CD4-positive, alpha-beta T cell treated with Interleukin-21 for 1 hour (primary cell): Measurements from ENCODE around the gene GNB3.

Experiments
- DNase-seq: peaks from one replicate; pipeline ENCODE4 v3.0.0-alpha.2; 2020

Gene GNB3

GRCh38 chr12:6839482-6840201 is 1.1 kb upstream of the GNB3 start:
- DNase-seq, result no peak

- DNase-seq, result no peak
These were observed 395 bp upstream of the GNB3 start for GRCh38 chr12:6840330-6840729.

DNA sequence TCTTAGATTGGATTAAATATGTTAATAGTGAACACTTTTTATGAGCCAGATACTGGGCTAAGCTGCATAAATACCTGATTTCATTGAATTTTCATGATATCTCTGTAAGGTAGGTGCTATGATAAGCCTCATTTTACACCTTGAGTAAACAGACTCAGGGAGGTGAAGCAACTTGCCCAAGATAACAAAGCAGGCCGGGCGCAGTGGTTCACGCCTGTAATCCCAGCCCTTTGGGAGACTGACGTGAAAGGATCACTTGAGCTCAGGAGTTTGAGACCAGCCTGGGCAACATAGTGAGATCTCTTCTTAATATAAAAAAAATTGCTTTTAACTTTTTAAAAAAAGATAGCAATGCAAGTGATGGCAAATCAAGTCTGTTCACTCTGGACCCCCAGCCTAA is 1.4 kb downstream of the GNB3 start:
- no peak for DNase-seq

DNA sequence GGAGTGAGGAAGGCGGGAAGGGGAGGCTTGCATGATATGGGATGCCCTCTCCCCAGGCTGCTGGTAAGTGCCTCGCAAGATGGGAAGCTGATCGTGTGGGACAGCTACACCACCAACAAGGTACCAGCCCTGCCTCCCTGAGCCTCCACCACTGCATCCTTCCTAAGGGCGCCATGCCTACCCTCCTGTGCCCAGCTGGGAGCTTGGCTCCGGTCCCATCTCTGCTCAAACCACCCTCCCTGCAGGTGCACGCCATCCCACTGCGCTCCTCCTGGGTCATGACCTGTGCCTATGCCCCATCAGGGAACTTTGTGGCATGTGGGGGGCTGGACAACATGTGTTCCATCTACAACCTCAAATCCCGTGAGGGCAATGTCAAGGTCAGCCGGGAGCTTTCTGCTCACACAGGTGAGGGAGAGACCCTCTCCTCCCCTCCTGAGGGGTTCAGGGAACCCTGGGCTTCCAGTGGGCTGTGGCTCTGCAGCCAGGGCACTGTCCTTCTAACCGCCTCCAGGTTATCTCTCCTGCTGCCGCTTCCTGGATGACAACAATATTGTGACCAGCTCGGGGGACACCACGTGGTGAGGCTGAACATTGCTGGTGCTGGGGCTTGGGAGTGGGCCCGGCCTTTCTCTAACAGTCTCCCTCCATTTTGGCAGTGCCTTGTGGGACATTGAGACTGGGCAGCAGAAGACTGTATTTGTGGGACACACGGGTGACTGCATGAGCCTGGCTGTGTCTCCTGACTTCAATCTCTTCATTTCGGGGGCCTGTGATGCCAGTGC is 2.6 kb downstream of the GNB3 start:
- DNase-seq, result no peak

GRCh38 chr12:6845395-6845794 is 4.7 kb downstream of the GNB3 start:
- DNase-seq, result no peak

- no peak for DNase-seq
These were observed 5.7 kb downstream of the GNB3 start for GRCh38 chr12:6846316-6846869.

GRCh38 chr12:6847676-6848075 is 7.0 kb downstream of the GNB3 start:
- no peak for DNase-seq

DNA sequence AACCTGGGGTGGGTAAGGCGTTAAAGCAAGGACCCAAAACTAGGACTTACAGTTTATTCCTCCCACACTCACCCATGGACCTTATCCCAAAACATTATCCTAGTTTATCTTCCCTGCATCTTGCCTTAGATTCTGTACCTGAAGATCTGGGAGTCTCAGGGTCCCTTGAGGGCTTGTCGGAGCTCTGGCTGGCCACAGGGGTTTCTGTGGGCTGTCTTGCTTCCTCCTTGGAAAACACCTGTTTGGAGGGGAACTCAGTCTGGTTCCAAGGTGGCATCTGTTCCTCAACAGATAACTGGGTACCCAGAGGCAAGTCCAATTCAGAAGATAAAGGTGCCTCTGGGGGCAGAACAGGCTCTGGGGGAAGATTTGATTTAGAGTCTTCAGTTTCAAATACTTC is 8.7 kb downstream of the GNB3 start:
- no peak for DNase-seq

- no peak for DNase-seq
These were observed 9.3 kb downstream of the GNB3 start for GRCh38 chr12:6849976-6850560.

DNA sequence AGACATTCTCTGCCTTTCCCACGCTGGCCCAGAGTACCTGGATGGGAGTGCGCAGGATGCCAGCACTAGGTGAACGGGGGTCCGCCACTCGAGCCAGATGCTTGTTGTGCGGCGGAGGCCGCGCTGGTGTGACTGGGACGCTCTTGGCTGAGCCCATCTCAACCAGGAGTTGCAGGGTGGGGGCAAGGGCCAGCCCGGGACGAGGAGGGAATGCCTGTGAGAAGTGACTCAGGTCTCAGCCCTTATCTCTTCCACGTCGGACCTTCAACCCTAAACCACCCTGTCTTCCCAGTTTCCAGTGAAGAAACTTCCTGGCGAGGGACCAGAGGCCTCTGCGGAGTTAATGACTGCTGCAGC is 10.0 kb downstream of the GNB3 start:
- no peak for DNase-seq

GRCh38 chr12:6851153-6851920 is 10.6 kb downstream of the GNB3 start, which contains the start of gene CDCA3:
Gene CDCA3, minus strand, starts transcription at chr12:6851286. Its CDS starts 334 bp downstream, at chr12:6850952.
- DNase-seq, result peak; percentile 97

GRCh38 chr12:6851921-6852650 is 11.4 kb downstream of the GNB3 start, which contains the start of gene USP5:
Gene USP5, plus strand, starts transcription at chr12:6852150. Its CDS starts 30 bp downstream, at chr12:6852180.
- peak; percentile 99 for DNase-seq

- DNase-seq, result peak; percentile 73
These were observed 12.1 kb downstream of the GNB3 start for GRCh38 chr12:6852651-6853354.

DNA sequence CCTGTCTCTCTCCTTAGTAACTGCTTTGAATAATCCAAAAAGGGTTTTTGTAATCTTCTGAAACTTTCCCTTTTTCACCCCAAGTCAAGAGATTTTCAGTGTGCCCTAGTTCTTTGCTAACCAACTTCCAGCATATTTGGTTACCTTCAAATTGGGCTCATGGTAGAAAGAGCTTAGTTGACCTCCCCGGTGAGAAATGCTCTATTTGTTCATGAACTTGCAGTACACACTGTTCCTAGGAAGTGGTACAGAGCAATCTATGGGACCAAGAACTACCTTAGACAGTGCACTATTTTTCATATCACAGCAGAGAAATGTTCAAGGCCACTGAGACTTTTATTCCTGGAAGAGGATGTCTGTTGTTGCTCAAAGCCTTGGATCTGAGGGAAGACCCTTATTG is 12.9 kb downstream of the GNB3 start:
- DNase-seq, result no peak

DNA sequence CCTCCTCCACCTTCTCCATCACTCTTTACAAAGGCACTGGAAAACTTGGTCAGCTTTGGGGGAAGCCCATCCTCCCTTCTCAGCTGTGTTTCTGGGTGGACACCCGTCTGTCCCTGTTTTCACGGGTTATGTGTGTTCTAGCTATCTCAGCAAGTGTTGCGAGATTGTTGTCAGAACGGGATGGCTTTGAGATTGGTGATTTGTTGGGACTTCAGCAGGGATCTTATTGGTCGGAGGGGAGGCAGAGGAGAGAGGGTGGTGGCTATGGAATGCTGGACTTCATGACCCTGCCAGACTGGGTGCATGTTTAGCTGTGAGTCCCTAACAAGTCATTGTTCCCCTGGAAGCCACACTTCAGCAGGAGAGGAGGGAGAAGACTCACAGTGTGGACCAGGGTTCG is 13.3 kb downstream of the GNB3 start:
- DNase-seq, result no peak

DNA sequence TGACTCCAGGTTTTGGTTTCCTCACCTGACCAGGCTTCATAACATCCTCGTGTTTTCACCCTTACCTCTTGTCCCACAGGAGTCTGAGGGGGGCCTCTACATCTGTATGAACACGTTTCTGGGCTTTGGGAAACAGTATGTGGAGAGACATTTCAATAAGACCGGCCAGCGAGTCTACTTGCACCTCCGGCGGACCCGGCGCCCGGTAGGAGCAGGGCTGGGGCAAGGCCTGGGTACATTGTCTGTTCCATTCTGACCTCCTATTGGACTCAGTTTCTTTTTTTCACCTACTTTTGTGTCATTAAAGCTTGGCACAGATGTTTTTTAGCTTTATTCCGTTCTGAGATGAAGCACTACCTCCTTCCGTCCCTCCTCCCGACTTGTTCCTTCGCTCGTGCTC is 14.6 kb downstream of the GNB3 start:
- no peak for DNase-seq

GRCh38 chr12:6858799-6859198 is 18.1 kb downstream of the GNB3 start:
- DNase-seq, result no peak

DNA sequence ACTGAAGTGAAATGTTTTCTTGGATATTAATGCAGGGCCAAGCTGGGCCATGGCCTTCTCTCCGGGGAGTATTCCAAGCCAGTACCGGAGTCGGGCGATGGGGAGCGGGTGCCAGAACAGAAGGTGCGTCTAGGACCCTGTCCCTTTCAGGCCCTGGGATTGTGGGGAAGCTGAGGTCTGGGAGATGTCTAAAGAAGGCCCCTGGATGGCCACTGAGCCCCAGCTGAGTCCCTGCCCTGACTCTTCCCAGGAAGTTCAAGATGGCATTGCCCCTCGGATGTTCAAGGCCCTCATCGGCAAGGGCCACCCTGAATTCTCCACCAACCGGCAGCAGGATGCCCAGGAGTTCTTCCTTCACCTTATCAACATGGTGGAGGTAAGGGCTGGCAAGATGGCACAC is 19.4 kb downstream of the GNB3 start:
- DNase-seq, result no peak

DNA sequence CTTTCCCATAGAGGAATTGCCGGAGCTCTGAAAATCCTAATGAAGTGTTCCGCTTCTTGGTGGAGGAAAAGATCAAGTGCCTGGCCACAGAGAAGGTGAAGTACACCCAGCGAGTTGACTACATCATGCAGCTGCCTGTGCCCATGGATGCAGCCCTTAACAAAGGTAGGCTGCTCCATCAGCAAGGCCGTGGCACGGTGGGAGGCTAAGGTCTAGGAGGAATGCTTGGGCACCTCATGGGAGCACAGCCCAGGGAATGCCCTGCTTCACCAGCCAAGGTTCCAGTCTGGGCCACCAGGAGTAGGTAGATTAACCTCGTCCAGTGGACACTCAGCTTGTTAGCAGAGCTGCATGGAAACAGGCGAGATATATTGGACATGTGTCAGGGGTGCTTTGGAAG is 20.2 kb downstream of the GNB3 start:
- no peak for DNase-seq

DNA sequence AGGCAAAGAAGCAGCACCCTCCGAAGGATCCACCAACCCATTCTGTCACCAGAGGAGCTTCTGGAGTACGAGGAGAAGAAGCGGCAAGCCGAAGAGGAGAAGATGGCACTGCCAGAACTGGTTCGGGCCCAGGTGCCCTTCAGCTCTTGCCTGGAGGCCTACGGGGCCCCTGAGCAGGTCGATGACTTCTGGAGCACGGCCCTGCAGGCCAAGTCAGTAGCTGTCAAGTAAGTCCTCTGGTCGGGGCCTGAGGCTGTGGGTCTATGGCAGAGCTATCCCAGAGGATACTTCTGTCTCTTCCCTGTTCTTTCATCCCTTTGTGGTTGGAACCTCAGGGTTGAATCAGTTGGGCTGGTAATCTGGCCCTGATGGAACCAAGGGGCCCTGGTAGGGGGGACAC is 20.7 kb downstream of the GNB3 start:
- no peak for DNase-seq

GRCh38 chr12:6863033-6863432 is 22.3 kb downstream of the GNB3 start:
- no peak for DNase-seq
